Measurements from ENCODE around the gene OR10H1. TPM values are rescaled to one million over a fixed set of nuclear protein-coding genes. Genes with fewer than 3 reads are reported as not detected.
A peak's percentile ranks its signal among the peaks of the same experiment; 100 is the strongest.

The OR10H1 gene
- total and polyA plus RNA-seq, 4 donors, result not detected

DNA sequence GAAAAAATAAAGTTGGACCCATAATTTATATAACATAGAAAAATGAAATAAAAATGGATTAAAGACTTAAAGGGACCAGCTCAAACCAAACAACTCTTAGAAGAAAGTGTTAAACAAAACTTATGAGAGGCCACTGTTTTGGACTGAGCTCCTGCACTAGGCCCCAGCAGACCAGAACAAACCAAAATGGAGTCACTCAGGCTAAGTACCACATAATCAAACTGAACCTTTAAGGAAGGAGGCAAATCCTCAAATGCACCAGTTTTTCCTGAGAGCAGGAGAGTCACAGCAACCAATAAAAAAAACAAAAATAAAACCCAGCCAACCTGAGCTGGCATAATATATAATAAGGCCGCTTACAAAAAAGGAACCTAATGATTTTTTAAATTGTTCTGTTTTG, 10.3 kb upstream of the OR10H1 start:
- TF ChIP-seq, protein P1, sequence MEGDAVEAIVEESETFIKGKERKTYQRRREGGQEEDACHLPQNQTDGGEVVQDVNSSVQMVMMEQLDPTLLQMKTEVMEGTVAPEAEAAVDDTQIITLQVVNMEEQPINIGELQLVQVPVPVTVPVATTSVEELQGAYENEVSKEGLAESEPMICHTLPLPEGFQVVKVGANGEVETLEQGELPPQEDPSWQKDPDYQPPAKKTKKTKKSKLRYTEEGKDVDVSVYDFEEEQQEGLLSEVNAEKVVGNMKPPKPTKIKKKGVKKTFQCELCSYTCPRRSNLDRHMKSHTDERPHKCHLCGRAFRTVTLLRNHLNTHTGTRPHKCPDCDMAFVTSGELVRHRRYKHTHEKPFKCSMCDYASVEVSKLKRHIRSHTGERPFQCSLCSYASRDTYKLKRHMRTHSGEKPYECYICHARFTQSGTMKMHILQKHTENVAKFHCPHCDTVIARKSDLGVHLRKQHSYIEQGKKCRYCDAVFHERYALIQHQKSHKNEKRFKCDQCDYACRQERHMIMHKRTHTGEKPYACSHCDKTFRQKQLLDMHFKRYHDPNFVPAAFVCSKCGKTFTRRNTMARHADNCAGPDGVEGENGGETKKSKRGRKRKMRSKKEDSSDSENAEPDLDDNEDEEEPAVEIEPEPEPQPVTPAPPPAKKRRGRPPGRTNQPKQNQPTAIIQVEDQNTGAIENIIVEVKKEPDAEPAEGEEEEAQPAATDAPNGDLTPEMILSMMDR (IDR thresholded peaks at IDR 0.05; ENCODE audit: control extremely low read depth, extremely low read depth), result no peak
- Histone ChIP-seq H3K36me3 (ENCODE audit: control insufficient read depth in 4 of 4, insufficient read depth in 4 of 4, low read length in 4 of 4) (no peaks in the 10 kb centered on the region), H3K4me3 (no peak overlapping the region), H3K27ac (ENCODE audit: low read depth in 1 of 2, low read length in 1 of 2) (no peak overlapping the region), H3K9ac (ENCODE audit: insufficient read depth in 1 of 2, low read length in 2 of 2) (no peak overlapping the region), H3K27me3 (ENCODE audit: control insufficient read depth in 3 of 3, insufficient read depth in 3 of 3, low read length in 2 of 3) (no peaks in the 10 kb centered on the region), H3K9me3 (ENCODE audit: control insufficient read depth in 4 of 4, insufficient read depth in 3 of 4, low read length in 3 of 4) (no peaks in the 10 kb centered on the region), H3K4me1 (ENCODE audit: control insufficient read depth in 5 of 5, insufficient read depth in 5 of 5, low read length in 5 of 5) (no peaks in the 10 kb centered on the region)
- no peak for DNase-seq
- 72 to 88% methylated on average over 1 of the region's 1 CpG for WGBS, 2 donors
- ATAC-seq (ENCODE audit: insufficient read depth, low FRiP score), result no peak

GRCh38 chr19:15820646-15821045, 5.2 kb upstream of the OR10H1 start:
- ATAC-seq (ENCODE audit: insufficient read depth, low FRiP score) (no peak), DNase-seq (no peak)
- H3K27ac ChIP-seq (ENCODE audit: low read depth in 1 of 2, low read length in 1 of 2), result no peak overlapping the region
- H3K9me3 ChIP-seq (ENCODE audit: control insufficient read depth in 4 of 4, insufficient read depth in 3 of 4, low read length in 3 of 4), result no peaks in the 10 kb centered on the region
- H3K27me3 ChIP-seq (ENCODE audit: control insufficient read depth in 3 of 3, insufficient read depth in 3 of 3, low read length in 2 of 3), result no peaks in the 10 kb centered on the region
- no peak overlapping the region for H3K9ac ChIP-seq (ENCODE audit: insufficient read depth in 1 of 2, low read length in 2 of 2)
- H3K4me3 ChIP-seq, result no peak overlapping the region
- TF ChIP-seq, protein P1 (IDR thresholded peaks at IDR 0.05; ENCODE audit: control extremely low read depth, extremely low read depth), result no peak
- 89 to 91% methylated on average over 8 of the region's 8 CpGs for WGBS, 2 donors
- H3K36me3 ChIP-seq (ENCODE audit: control insufficient read depth in 4 of 4, insufficient read depth in 4 of 4, low read length in 4 of 4), result no peaks in the 10 kb centered on the region
- H3K4me1 ChIP-seq (ENCODE audit: control insufficient read depth in 5 of 5, insufficient read depth in 5 of 5, low read length in 5 of 5), result no peaks in the 10 kb centered on the region

DNA sequence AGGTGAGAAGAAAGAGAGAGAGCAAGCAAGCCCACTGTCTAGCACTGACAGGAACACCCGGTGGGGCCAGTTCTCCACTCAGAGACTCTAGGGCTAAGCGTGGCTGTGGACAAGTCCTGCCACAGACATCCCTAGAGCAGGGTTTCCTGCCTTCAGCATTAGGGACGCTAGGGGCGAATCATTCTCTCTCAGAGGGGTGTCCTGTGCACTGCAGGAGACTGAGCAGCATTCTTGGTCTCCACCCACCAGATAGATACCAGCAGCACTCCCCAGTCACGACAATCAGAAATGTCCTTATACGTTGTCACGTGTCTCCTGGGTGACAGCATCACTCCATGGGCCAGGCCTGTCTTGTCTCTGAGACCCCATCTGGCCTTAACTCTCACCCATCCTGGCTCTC, 1.5 kb downstream of the OR10H1 start:
- no peaks in the 10 kb centered on the region for H3K36me3 ChIP-seq (ENCODE audit: control insufficient read depth in 4 of 4, insufficient read depth in 4 of 4, low read length in 4 of 4)
- DNase-seq (no peak), ATAC-seq (ENCODE audit: insufficient read depth, low FRiP score) (no peak)
- H3K4me3 ChIP-seq, result no peak overlapping the region
- no peaks in the 10 kb centered on the region for H3K4me1 ChIP-seq (ENCODE audit: control insufficient read depth in 5 of 5, insufficient read depth in 5 of 5, low read length in 5 of 5)
- no peak overlapping the region for H3K9ac ChIP-seq (ENCODE audit: insufficient read depth in 1 of 2, low read length in 2 of 2)
- 45 to 56% methylated on average over 7 of the region's 7 CpGs for WGBS, 2 donors
- H3K27ac ChIP-seq (ENCODE audit: low read depth in 1 of 2, low read length in 1 of 2), result no peak overlapping the region
- TF ChIP-seq, protein P1 (IDR thresholded peaks at IDR 0.05; ENCODE audit: control extremely low read depth, extremely low read depth), result no peak
- H3K9me3 ChIP-seq (ENCODE audit: control insufficient read depth in 4 of 4, insufficient read depth in 3 of 4, low read length in 3 of 4), result no peaks in the 10 kb centered on the region
- peaks cover 0 to 13% (median 3%) of the 10 kb centered on the region in 3 donors for H3K27me3 ChIP-seq (ENCODE audit: control insufficient read depth in 3 of 3, insufficient read depth in 3 of 3, low read length in 2 of 3)

GRCh38 chr19:15812060-15812722, 3.3 kb downstream of the OR10H1 start:
- no peaks in the 10 kb centered on the region for H3K9me3 ChIP-seq (ENCODE audit: control insufficient read depth in 4 of 4, insufficient read depth in 3 of 4, low read length in 3 of 4)
- H3K27ac ChIP-seq (ENCODE audit: low read depth in 1 of 2, low read length in 1 of 2), result no peak overlapping the region
- H3K4me3 ChIP-seq, result no peak overlapping the region
- 50 to 60% methylated on average over 6 of the region's 6 CpGs for WGBS, 2 donors
- peak in 2 of 3 donors; percentile 4 to 13 for DNase-seq
- TF ChIP-seq, protein P1 (IDR thresholded peaks at IDR 0.05; ENCODE audit: control extremely low read depth, extremely low read depth), result no peak
- no peaks in the 10 kb centered on the region for H3K36me3 ChIP-seq (ENCODE audit: control insufficient read depth in 4 of 4, insufficient read depth in 4 of 4, low read length in 4 of 4)
- no peaks in the 10 kb centered on the region for H3K4me1 ChIP-seq (ENCODE audit: control insufficient read depth in 5 of 5, insufficient read depth in 5 of 5, low read length in 5 of 5)
- H3K9ac ChIP-seq (ENCODE audit: insufficient read depth in 1 of 2, low read length in 2 of 2), result no peak overlapping the region
- no peak for ATAC-seq (ENCODE audit: insufficient read depth, low FRiP score)
- H3K27me3 ChIP-seq (ENCODE audit: control insufficient read depth in 3 of 3, insufficient read depth in 3 of 3, low read length in 2 of 3), result peaks cover 0 to 13% (median 3%) of the 10 kb centered on the region in 3 donors
